ENCODE measurements around the gene OR10H4.
"Not testable (repeated sequence)": the region's sequence is repeated elsewhere in the genome, so short reads cannot be mapped to it uniquely, and the experiment has no call there.

Gene OR10H4

GRCh38 chr19:15937771-15938170 lies 11.0 kb upstream of the OR10H4 start:
- DNase-seq (no peak), ATAC-seq (no peak)

- ATAC-seq (no peak), DNase-seq (no peak)
Observed at GRCh38 chr19:15944401-15944800, 4.4 kb upstream of the OR10H4 start.

- ATAC-seq (no peak), DNase-seq (no peak)
Observed at GRCh38 chr19:15945301-15945700, 3.5 kb upstream of the OR10H4 start.

DNA sequence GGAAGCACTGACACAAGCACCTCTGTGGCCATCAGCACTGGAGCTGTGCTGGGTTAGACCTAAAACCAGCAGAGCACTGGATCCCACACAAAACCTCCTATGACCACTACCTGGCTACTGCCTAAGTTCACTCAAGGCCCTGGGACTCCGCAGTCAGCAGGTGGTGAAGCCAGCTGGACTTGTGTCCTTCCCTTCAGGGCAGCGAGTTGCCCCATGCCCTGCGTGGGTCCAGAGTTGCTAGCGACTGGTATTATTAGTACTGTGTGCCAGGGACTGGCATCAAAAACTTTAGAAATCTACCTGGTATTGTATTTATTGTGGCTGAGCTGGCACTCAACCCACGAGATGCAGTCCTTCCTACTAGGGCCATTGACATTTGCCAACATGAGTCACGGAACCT lies 6.0 kb downstream of the OR10H4 start:
- DNase-seq (no peak), ATAC-seq (no peak)

DNA sequence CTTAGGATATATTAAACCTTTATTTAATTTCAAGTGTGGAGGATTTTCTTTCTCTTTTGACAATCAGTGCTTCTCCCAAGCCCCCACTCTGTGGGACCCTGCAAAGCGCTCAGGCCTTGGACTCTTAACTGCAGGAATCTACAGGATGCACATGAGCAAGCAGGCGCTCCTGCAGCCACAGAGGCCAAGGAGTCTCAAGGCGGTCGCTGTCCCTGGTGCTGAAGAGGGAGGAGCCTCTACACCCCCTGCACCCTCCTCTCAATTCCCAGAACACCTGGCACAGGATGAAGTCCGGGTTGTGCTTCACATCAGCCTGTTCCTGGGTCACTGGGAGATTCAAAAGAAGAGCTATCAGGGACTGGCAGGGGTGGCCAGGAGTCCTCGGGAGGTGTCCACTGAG lies 13.5 kb downstream of the OR10H4 start:
- DNase-seq (no peak), ATAC-seq (no peak)

DNA sequence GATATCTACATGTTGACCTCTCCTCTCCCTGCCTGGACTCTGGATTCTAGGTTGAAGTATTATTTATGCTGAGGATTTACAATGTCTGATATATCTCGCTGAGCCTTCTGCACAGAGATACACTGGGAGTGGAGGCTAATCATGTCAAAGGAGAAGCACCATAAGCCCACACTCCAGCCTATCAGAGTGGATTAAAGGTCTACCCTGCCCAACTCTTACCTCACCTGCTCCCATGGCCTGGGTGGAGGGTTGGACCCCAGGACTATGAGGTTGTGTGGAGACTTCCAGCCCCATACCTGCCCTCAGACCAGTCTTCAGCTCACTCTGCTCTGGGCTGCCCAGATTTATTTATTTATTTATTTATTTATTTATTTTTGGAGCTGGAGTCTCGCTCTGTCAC lies 15.4 kb downstream of the OR10H4 start:
- DNase-seq (no peak), ATAC-seq (no peak)

DNA sequence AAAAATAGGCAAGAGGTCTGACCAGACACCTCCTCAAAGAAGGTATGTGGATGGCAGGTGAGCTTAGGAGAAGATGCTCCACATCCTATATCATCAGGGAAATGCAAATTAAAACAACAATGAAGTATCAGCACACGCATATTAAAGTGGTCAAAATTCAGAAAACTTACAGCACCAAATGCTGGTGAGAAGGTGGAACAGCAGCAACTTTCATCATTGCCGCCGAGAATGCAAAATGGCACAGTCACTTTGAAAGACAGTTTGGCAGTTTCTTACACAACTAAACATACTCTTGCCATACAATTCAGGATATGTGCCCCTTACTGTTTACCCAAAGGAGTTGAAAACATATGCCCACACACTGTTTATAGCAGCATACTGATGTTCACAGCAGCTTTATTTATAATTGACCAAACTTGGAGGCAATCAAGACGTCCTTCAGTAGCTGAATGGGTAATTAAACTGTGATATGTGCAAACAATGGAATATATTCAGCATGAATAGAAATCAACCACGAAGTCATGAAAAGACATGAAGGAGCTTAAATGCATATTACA lies 22.5 kb downstream of the OR10H4 start:
- no peak for ATAC-seq

GRCh38 chr19:15972043-15972442 lies 23.2 kb downstream of the OR10H4 start:
- DNase-seq, ATAC-seq: not testable (repeated sequence)

More for the DNA sequence above, 22.5 kb downstream of the OR10H4 start:
- no peak for DNase-seq

DNA sequence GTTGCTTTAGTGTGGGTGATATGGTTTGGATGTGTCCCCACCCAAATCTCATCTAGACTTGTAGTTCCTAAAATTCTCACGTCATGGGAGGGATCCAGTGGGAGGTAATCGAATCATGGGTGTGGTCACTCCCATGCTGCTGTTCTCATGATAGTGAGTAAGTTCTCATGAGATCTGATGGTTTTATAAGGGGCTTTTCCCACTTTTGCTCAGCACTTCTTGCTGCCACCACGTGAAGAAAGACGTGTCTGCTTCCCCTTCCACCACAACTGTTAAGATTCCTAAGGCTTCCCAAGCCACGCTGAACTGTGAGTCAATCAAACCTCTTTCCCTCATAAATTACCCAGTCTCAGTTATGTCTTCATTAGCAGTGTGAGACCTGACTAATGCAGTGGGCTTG lies 26.0 kb downstream of the OR10H4 start:
- ATAC-seq (no peak), DNase-seq (no peak)

DNA sequence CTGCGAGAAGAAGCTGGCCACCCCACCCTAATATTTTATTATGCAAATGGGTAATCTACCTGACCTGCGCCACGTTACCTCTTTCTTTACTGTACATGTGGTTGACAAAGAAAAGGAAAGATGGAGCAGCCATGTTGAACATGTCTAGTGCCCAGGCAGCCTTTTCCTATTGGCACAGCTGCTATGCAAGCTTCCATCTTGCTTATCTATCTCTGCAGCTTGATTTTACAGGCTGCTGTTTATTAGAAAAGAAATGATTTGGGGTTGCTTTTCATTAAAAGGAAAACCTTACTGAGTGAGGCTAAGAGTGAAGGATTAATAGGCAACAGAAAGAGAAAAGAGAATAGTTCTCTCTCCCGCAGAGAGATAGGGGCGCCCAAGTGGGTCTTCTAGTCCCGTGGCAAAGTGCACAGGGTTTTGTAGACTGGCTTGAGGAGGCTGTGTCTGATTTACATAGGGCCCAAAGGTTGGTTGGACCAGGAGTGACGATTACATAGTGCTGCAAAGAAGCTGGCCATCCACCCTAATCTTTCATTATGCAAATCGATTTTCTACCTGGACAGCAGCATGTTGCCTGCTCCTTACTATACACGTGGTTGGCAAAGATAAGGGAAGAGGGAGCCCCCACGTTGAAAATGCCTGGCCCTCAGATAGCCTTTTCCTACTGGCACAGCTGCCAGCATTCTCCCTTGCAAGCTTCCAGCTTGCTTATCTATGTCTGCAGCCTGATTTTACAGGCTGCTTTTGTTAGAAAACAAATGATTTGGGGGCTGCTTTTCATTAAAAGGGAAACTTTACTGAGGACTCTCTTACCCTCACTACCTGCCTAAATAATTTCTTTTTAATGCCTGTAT lies 28.3 kb downstream of the OR10H4 start:
- ATAC-seq (no peak), DNase-seq (no peak)

- no peak for ATAC-seq
Observed at GRCh38 chr19:15977690-15978089, 28.9 kb downstream of the OR10H4 start.

DNA sequence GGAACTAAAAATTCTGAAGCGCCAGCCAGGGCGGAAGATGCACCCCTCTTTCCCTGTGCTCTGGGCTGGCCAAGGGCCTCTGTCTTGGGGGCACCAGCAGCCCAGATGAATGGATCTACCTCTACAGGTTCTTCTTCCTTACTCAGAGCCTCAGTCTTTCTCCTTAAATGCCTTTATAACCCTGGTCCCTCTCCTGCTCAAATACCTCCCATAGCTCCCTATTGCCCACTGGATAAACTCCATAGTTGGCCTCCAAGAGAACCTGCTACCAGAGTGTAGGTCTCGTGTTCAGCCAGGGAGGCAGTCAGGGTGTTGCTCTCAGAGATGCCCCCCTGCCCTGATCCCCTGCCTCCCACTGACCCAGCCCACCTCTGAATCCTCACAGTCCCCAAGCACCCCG lies 30.5 kb downstream of the OR10H4 start:
- DNase-seq, result no peak
- ATAC-seq, result no peak

More at GRCh38 chr19:15977690-15978089, 28.9 kb downstream of the OR10H4 start:
- no peak for DNase-seq

- ATAC-seq, DNase-seq: not testable (repeated sequence)
Observed at GRCh38 chr19:15985831-15986230, 37.0 kb downstream of the OR10H4 start.

DNA sequence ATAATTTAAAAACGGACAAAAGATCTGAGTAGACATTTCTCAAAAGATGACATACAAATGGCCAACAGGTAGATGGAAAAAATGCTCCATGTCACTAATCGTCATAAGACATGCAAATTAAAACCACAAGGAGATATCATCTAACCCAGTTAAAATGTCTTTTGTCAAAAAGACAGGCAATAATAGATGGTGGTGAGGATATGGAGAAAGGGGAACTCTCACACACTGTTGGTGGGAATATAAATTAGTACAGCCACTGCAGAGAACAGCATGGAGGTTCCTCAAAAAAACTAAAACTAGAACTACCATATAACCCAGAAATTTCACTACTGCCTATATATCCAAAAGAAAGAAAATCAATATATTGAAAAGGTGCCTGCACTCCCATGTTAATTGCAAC lies 37.9 kb downstream of the OR10H4 start:
- DNase-seq, result no peak
- no peak for ATAC-seq

DNA sequence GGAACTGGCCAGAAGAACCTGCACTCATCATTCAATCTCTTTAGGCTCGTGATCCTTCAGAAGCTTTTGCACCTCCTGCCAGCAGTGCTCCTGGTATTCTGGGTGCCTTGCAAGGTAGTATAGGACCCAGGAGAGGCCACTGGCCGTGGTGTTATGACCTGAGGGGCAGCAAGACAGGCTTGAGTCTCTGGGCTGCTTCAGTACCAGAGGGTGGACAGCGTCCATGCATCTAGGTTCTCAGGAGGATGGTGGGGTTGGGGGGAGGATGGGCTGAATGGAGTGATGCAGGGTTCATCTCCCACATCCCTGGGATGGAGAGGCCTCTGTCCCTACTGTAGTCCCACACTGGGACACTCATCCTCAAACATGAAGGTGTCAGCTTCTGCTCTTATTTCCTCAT lies 41.1 kb downstream of the OR10H4 start:
- no peak for ATAC-seq
- no peak for DNase-seq

DNA sequence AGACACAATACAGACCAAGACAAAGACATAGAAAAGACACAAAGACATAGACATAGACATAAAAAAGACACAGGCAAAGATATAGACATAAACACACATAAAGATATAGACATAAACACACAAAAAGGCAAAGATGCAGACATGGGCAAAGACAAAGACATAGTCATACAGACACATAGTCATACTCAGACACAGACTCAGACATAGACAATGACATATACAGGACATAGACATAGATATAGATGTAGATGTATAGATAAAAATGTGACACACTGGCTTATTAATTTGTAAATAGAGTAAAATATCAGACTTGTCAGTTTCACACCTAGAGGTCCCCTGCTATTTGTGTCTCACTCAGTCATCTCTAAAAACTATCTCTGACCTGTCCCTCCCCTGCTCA lies 42.8 kb downstream of the OR10H4 start:
- ATAC-seq, result no peak
- DNase-seq, result no peak

- ATAC-seq (no peak), DNase-seq (no peak)
Observed at GRCh38 chr19:15992014-15992413, 43.2 kb downstream of the OR10H4 start.

GRCh38 chr19:15995536-15995935 lies 46.7 kb downstream of the OR10H4 start:
- ATAC-seq, result no peak
- DNase-seq, result no peak

DNA sequence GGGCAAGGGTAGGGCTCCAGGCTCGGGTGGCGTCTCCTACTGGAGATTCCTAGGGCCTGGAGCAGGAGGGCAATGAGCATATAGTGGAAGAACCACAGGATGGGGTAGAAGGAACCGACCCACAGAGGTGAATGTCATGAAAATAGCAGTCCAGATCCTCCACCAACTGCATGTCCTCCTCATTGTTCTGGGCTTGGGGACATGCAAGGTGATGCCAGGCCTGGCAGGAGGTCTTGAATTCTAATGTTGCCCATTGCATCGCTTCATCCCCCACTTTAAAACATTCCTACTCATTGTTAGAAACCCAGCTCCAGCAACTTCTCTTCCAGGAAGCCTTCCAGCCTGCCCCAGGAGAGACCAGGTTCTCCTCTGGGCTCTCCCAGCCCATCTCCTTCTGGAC lies 49.4 kb downstream of the OR10H4 start:
- DNase-seq (no peak), ATAC-seq (no peak)

All from stimulated activated naive CD8-positive, alpha-beta T cell treated with anti-CD3 and anti-CD28 coated beads, Interleukin-15, Interleukin-2, amounts not matched to agents 100 U/mL and 50 U/mL, for 24 hours (primary cell).